ENCODE results near the gene UNC50.

GRCh38 chr2:98572676-98573075 is 35.7 kb upstream of the UNC50 start:
- no peak for TF ChIP-seq CTCF (IDR thresholded peaks at IDR 0.05)
- TF ChIP-seq POLR2A (IDR thresholded peaks at IDR 0.05): no peak
